Amygdala (tissue), 56 donors: ENCODE measurements around the gene LIN37.
"Not testable (repeated sequence)": the region's sequence is repeated elsewhere in the genome, so short reads cannot be mapped to it uniquely, and the experiment has no call there.

Experiments
- DNase-seq, 56 donors: peaks; one replicate each; lab custom pipeline; 2025; lab: John Stamatoyannopoulos, UW

The LIN37 gene

DNA sequence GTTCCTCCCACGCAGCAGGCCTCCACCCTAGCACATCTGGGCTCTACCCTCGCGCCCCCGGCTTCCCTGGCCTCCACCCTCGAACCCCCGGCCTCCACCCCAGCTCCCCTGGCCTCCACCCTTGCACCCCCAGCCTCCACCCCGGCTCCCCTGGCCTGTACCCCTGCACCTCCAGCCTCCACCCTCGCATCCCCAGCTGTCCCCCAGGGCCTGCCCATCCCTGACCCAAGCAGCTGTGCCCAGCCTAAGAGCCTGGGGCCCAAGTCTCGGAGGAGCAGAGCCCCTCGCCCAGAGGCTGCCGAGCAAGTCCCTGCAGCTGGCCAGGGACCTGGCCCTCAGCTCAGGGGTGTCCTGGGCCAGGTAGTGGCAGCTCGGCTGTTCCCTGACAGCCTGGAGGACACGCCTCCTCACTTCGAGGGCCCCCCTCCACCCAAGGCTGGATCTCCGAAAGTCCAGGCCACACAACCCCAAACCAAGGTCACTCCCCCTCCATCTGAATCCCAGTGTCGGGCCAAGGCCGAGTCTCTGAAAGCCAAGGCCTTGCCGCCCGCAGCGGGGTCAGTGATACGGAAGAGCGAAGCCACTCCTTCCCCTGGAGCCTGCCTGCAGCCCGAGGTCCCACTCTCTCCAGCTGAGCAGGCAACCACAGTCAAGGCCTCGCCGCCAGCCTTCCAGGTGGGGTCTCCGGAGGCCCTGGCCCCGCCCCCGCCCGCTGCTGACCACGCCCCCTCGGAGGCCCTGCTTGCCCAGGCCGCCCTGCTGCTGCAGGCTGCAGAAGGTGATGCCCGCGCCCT, 19.1 kb downstream of the LIN37 start:
- no peak for DNase-seq

DNA sequence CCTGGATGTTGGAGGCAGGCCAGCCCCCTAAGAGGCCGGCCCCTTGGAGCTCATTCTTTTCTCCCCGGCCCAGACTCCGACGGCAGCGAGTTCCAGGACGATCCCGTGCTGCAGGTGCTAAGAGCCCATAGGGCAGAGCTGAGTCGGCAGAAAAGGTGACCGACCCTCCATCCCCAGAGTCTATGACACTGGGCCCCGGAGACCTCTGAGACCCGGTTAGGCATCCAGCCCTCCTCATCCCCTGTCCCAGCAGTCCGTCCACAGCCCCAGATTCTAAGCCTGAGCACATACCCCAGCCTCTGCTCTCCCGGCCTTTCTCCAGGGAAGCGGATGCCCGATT, 19.7 kb downstream of the LIN37 start:
- DNase-seq, result no peak

- DNase-seq, result not testable (repeated sequence)
Observed at GRCh38 chr19:35772362-35772761, 24.0 kb downstream of the LIN37 start.

DNA sequence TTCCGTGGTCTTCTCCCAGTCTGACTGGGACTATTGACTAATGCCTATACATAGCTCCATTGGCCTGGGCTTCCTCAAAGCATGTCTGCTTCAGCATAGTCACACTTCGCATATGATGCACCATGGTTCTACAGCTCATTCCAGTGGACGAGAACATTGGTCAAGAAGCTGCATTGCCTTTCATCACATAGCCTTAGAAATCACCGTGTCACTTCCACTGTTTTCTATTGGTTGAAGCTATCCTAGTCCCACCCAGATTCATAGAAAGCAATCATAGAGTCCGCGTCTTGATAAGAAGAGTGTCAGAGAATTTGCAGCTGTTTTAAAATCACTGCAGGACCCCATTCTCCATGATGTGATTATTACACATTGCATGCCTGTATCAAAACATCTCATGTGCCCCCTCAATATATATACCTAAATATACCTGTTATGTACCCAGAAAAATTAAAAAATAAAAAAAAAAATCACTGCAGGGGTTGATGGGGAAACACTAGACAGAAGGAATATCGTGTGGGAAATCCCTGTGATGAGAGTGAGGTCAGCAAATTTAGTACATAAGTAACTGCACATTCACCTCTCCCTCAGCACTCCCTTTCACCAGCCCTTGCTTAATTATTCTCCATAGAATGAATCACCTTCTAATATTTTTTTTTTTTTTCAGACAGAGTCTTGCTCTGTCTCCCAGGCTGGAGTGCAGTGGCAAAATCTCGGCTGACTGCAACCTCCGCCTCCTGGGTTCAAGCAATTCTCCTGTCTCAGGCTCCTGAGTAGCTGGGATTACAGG, 24.8 kb downstream of the LIN37 start:
- no peak for DNase-seq

DNA sequence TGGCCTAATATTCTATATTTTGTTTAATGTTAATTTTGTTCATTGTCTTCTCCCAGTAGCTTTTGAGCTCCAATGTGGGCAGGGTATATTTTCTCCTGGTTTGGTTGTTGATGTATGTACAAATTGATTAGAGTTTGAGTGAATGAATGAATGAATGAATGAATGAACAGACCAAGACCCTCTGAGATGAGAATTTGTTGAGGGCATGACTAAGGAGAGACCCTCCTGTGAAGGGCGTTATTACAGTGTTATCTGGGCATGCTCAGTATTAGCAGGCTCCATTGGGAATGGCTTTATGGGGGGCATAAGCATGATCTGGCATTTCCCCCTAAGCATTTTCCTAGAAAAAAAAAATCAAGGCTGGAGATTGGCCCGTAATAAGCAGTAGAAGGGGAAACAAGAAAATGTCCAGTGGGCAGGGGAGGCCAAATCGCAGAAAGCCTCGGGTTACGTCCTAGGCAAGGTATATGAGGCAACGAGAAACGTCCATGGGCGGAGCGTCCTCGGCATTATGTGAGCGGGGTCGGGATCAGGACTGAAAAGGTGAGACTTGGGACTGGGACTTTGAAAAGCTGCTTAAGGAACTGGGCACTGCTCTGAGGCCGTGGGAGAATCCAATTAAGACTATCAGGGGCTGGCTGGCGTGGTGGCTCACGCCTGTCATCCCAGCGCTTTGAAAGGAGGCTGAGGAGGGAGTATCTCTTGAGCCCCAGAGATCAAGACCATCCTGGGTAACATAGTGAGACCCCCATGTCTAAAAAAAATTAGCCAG, 26.1 kb downstream of the LIN37 start:
- DNase-seq, result no peak

DNA sequence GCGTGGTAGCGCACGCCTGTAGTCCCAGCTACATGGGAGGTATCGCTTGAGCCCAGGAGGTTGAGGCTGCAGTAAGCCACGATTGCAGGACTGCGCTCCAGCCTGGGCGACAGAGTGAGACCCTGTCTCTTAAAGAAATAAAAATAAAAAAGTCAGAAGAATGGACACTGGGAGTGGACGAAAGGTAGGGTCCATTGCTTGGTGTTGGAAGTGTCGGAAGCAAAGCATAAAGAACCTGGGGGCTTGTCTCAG, 26.6 kb downstream of the LIN37 start:
- DNase-seq, result no peak

GRCh38 chr19:35775298-35776101, 27.1 kb downstream of the LIN37 start, which contains the start of gene ARHGAP33:
Gene ARHGAP33 (plus strand): TSS chr19:35775564. CDS start chr19:35775659, 95 bp downstream.
- DNase-seq, result peak; percentile 56 to 99 (median 95)

DNA sequence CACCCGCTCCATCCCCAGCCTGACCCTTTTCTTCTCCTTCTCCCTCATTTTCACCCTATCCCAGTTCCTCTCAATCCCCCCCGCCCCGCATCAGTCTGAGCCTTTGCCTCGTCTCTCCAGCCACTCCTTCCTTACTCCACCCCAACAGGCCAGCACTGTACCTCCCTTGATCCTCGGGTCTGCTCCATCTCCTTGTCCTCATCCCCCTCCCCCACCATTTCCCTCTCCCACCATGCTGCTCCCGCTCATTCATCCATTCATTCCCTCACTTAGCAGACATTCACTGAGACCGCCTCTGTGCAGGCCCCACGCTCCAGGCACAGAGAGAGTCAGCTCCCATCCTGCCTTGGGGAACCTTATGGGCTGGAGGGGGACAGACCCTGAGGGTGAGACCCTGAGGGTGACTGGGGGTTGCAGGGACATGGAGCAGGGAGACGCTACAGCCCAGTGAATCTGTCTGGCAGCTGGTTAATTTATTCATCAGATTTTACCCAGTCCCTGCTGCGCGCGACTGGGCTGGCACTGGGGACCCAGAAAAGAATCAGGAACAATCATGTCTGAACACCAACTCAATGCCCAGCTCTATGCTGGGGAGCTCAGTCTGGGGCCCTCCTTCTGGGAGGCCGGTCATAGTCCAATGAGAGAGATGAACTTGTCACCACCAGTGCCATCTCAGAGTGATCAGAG, 27.9 kb downstream of the LIN37 start:
- DNase-seq, result peak in 3 of 56 donors; percentile 18 to 33 (median 28)

GRCh38 chr19:35777086-35777841, 28.9 kb downstream of the LIN37 start:
- peak in 23 of 56 donors; percentile 9 to 55 (median 34) for DNase-seq

GRCh38 chr19:35777961-35778360, 29.6 kb downstream of the LIN37 start:
- DNase-seq, result no peak

DNA sequence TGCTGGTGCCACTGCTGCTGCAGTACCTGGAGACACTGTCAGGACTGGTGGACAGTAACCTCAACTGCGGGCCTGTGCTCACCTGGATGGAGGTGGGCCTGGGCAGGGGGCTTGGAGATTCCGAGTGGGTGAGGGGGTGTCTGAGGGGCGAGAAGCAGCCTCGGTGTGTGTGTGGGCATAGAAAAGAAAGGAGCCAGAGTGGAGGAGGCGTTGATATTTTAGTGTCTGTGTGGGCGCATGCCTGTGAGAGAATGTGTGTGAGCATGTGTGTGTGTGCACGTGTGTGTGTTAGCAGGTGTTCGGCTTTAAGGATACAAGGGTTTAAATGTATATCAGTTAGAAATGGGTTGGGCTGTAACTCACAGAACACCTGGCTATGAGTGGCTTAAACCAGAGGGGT, 30.7 kb downstream of the LIN37 start:
- DNase-seq, result no peak

GRCh38 chr19:35780058-35780457, 31.7 kb downstream of the LIN37 start:
- DNase-seq, result no peak

DNA sequence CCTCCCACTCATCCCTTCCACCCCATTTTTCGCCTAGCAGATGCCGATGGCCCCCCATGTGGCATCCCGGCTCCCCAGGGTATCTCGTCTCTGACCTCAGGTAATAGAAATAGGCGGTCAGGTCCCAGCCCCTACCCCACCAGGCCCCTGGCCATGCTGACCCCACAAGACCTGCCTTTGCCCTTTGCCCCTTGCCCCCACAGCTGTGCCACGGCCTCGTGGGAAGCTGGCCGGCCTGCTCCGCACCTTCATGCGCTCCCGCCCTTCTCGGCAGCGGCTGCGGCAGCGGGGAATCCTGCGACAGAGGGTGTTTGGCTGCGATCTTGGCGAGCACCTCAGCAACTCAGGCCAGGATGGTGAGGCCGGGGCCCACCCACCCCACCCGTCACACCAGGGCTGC, 32.3 kb downstream of the LIN37 start:
- no peak for DNase-seq

- DNase-seq, result no peak
Observed at GRCh38 chr19:35781650-35782049, 33.3 kb downstream of the LIN37 start.

- no peak for DNase-seq
Observed at GRCh38 chr19:35782589-35782988, 34.2 kb downstream of the LIN37 start.

- no peak for DNase-seq
Observed at GRCh38 chr19:35783469-35784434, 35.4 kb downstream of the LIN37 start.

- no peak for DNase-seq
Observed at GRCh38 chr19:35784503-35785338, 36.3 kb downstream of the LIN37 start.
